ENCODE data around the gene RAB10. TPM values are rescaled to one million over a fixed set of nuclear protein-coding genes. Genes with fewer than 3 reads are reported as not detected.

The RAB10 gene
- total RNA-seq, 1 experiment from 2014 or later = 130 TPM

DNA sequence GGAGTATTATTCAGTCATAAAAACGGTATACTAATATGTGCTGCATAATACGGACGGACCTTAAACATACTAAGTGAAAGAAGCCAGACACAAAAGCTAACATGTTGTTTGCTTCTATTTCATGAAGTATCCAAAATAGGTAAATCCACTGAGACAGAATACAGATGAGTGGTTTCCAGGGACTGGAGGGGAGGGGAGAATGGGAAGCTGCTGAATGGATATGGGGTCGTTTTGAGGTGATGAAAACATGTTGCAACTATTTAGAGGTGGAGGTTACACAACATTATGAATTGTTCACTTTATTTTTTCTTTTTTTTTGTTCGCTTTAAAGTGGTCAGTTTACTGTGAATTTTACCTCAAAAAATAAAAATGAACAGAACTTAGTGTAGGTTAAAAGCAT is 52.9 kb downstream of the RAB10 start:
- H3K4me1 Mint-ChIP-seq = peaks cover 31 to 34% of the 10 kb centered on the region in 2 experiments

More for the DNA sequence above, 52.9 kb downstream of the RAB10 start:
- no peaks in the 10 kb centered on the region for H3K4me1 ChIP-seq (ENCODE audit: insufficient read depth, low read length)
- H3K23me2 ChIP-seq (ENCODE audit: insufficient read length, low read depth, low read length, poor library complexity, severe bottlenecking) = no peaks in the 10 kb centered on the region
- H2AK5ac ChIP-seq (ENCODE audit: insufficient read length, low read length) = no peak overlapping the region
- H2BK12ac ChIP-seq (ENCODE audit: insufficient read length, low read depth, low read length) = no peak overlapping the region
- H4K91ac ChIP-seq (ENCODE audit: insufficient read length, low read depth, low read length) = no peak overlapping the region
- H3K14ac ChIP-seq (ENCODE audit: insufficient read depth, low read length) = no peak overlapping the region
- H3K27me3 ChIP-seq (ENCODE audit: insufficient read depth, low read length) = no peaks in the 10 kb centered on the region
- H3K27ac ChIP-seq (ENCODE audit: insufficient read length, low read depth, low read length) = no peak overlapping the region
- no peak overlapping the region for H3K4me2 ChIP-seq (ENCODE audit: insufficient read depth, insufficient read length, low read length)
- no peaks in the 10 kb centered on the region for H3K27me3 Mint-ChIP-seq (ENCODE audit: low read depth)
- H2BK5ac ChIP-seq (ENCODE audit: insufficient read length, low read length) = no peak overlapping the region
- no peak overlapping the region for H3K18ac ChIP-seq (ENCODE audit: insufficient read length, low read depth, low read length)
- H4K5ac ChIP-seq (ENCODE audit: insufficient read length, low read depth, low read length) = no peak overlapping the region
- no CpG with 5 or more reads among the region's 5 CpGs for WGBS (ENCODE audit: extremely low coverage, insufficient read length, low lambda C conversion rate)
- H2BK15ac ChIP-seq (ENCODE audit: low read depth, low read length) = no peak overlapping the region
- no peak for DNase-seq
- no peak overlapping the region for H2BK120ac ChIP-seq (ENCODE audit: low read depth, low read length, poor library complexity, severe bottlenecking)
- no peak overlapping the region for H3K4me3 Mint-ChIP-seq
- TF ChIP-seq CTCF (conservative IDR thresholded peaks at IDR 0.05) = no peak
- no peak overlapping the region for H3T11ph ChIP-seq (ENCODE audit: low read length)
- peaks cover 8% of the 10 kb centered on the region for H3K79me1 ChIP-seq (ENCODE audit: insufficient read depth, low read depth, low read length, poor library complexity, severe bottlenecking)
- peaks cover 4 to 10% (median 4%) of the 10 kb centered on the region in 3 experiments; a peak in 5 of 7 replicates for H3K36me3 Mint-ChIP-seq (ENCODE audit: insufficient read depth in 1 of 3, low read depth in 3 of 3)
- peak overlapping the region in 1 of 3 experiments; percentile 96; a peak in 2 of 7 replicates for H3K27ac Mint-ChIP-seq
- no peak overlapping the region for H2BK20ac ChIP-seq (ENCODE audit: low read depth, low read length, poor library complexity, severe bottlenecking)
- H3K79me2 ChIP-seq (ENCODE audit: insufficient read depth, low read length) = peaks cover 9% of the 10 kb centered on the region; the same call in 1 of the 2 replicates
- no peaks in the 10 kb centered on the region for H3K9me3 ChIP-seq (ENCODE audit: control insufficient read depth, low read depth, low read length)
- no peak overlapping the region for H3K9ac ChIP-seq (ENCODE audit: extremely low read depth, insufficient read length, low read length)
- H3K23ac ChIP-seq (ENCODE audit: insufficient read length, low read depth, low read length) = no peak overlapping the region
- H3K9me3 Mint-ChIP-seq = no peaks in the 10 kb centered on the region
- no peak overlapping the region for H4K8ac ChIP-seq (replicated peaks; ENCODE audit: insufficient read length, low read depth, low read length)
- no peak overlapping the region for H2AFZ ChIP-seq (ENCODE audit: low read length)
- H3K4ac ChIP-seq (ENCODE audit: low read depth, low read length) = no peak overlapping the region
- H3K56ac ChIP-seq (ENCODE audit: insufficient read length, low read depth, low read length) = no peak overlapping the region
- no peaks in the 10 kb centered on the region for H4K20me1 ChIP-seq (ENCODE audit: control insufficient read depth, insufficient read depth, insufficient read length)

Measured in H9 (cell line).